Endothelial cell of umbilical vein (primary cell): ENCODE data around the gene VASN.

ENCODE experiments used
- POLR2AphosphoS5 ChIP-seq: IDR thresholded peaks from 2 replicates; pipeline ENCODE4 v1.6.1; 2012; ENCODE audit warnings: low read depth, mild to moderate bottlenecking, control low read depth, low read length, moderate library complexity; ENCODE audit not compliant: insufficient read depth
- TF ChIP-seq, protein P1 (sequence below), 2 donors: IDR thresholded peaks; 1 replicate in 1 of 2; 2 replicates in 1 of 2; pipeline ENCODE4 v1.5.1; 2011; ENCODE audit warnings: low read length in 2 of 2, mild to moderate bottlenecking in 2 of 2, moderate library complexity in 2 of 2, control low read depth in 1 of 2, inconsistent platforms in 1 of 2, low read depth in 1 of 2; ENCODE audit not compliant: insufficient read depth in 1 of 2; ENCODE audit errors: extremely low read depth in 1 of 2

DNA sequence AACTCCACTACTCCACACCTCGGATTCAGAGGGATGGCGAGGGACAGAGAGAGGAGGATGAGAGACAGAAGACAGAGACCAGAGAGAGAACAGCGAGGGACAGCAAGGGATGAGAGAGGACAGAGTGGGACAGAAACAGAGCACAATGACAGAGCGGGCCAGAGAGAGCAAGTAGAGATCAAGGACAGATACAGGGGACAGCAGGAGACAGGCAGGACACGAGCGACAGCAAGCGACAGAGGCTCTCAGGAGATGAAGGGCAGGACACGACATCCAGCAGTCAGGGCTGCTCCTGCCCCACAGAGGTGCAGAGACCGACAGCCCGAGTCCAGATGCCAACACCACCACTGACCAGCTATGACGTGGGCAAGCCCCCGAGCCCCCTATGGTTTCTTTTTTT lies 29.9 kb downstream of the VASN start:
- TF ChIP-seq, protein P1, sequence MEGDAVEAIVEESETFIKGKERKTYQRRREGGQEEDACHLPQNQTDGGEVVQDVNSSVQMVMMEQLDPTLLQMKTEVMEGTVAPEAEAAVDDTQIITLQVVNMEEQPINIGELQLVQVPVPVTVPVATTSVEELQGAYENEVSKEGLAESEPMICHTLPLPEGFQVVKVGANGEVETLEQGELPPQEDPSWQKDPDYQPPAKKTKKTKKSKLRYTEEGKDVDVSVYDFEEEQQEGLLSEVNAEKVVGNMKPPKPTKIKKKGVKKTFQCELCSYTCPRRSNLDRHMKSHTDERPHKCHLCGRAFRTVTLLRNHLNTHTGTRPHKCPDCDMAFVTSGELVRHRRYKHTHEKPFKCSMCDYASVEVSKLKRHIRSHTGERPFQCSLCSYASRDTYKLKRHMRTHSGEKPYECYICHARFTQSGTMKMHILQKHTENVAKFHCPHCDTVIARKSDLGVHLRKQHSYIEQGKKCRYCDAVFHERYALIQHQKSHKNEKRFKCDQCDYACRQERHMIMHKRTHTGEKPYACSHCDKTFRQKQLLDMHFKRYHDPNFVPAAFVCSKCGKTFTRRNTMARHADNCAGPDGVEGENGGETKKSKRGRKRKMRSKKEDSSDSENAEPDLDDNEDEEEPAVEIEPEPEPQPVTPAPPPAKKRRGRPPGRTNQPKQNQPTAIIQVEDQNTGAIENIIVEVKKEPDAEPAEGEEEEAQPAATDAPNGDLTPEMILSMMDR (IDR thresholded peaks at IDR 0.05; ENCODE audit: extremely low read depth in 1 of 2, insufficient read depth in 1 of 2, low read depth in 1 of 2, low read length in 2 of 2) = no peak
- TF ChIP-seq POLR2AphosphoS5 = no peak
